IPS-NIHi7 (cell line): Measurements from ENCODE around the gene TOX4.

Experiments used
- DNase-seq: peaks from one replicate; pipeline ENCODE4 v3.0.0; 2012; ENCODE audit warnings: mixed read lengths; ENCODE audit errors: extremely low spot score

TOX4 gene

GRCh38 chr14:21503376-21503775 is 26.4 kb downstream of the TOX4 start:
- DNase-seq = no peak

- DNase-seq = no peak
These were observed 28.1 kb downstream of the TOX4 start for GRCh38 chr14:21505012-21505553.

- no peak for DNase-seq
These were observed 29.6 kb downstream of the TOX4 start for GRCh38 chr14:21506557-21506956.

GRCh38 chr14:21509432-21510143 is 32.6 kb downstream of the TOX4 start:
- DNase-seq = no peak

- DNase-seq = peak; percentile 93
These were observed 34.0 kb downstream of the TOX4 start, which contains the start of gene METTL3 for GRCh38 chr14:21510735-21511657. METTL3 (minus strand) TSS chr14:21511340; CDS start chr14:21511223, 117 bp downstream.

- no peak for DNase-seq
These were observed 37.3 kb downstream of the TOX4 start for GRCh38 chr14:21514341-21514740.

- no peak for DNase-seq
These were observed 41.7 kb downstream of the TOX4 start for GRCh38 chr14:21518725-21519124.

GRCh38 chr14:21520767-21521166 is 43.8 kb downstream of the TOX4 start:
- no peak for DNase-seq

GRCh38 chr14:21521501-21521900 is 44.5 kb downstream of the TOX4 start:
- no peak for DNase-seq

- no peak for DNase-seq
These were observed 46.2 kb downstream of the TOX4 start for GRCh38 chr14:21523203-21523602.

- DNase-seq = no peak
These were observed 47.8 kb downstream of the TOX4 start for GRCh38 chr14:21524575-21525490.

GRCh38 chr14:21525571-21525961 is 48.6 kb downstream of the TOX4 start:
- DNase-seq = peak; percentile 41

GRCh38 chr14:21525962-21526671 is 49.1 kb downstream of the TOX4 start, which contains the start of gene SALL2:
SALL2 (minus strand) TSS chr14:21526346; CDS start chr14:21526127, 219 bp downstream.
- peak; percentile 88 for DNase-seq

- peak; percentile 50 for DNase-seq
These were observed 49.8 kb downstream of the TOX4 start for GRCh38 chr14:21526672-21527317.

GRCh38 chr14:21527318-21527679 is 50.3 kb downstream of the TOX4 start:
- no peak for DNase-seq

GRCh38 chr14:21528381-21529348 is 51.7 kb downstream of the TOX4 start:
- DNase-seq = no peak

GRCh38 chr14:21529515-21529914 is 52.5 kb downstream of the TOX4 start:
- DNase-seq = no peak

- no peak for DNase-seq
These were observed 56.3 kb downstream of the TOX4 start for GRCh38 chr14:21533294-21533693.

GRCh38 chr14:21534576-21534975 is 57.6 kb downstream of the TOX4 start:
- peak; percentile 51 for DNase-seq
